Posterior cingulate gyrus (tissue), 11 donors: ENCODE results near the gene CRMP1.

ENCODE experiments used
- DNase-seq, 10 donors: peaks; one replicate each; pipeline versions ENCODE4 v3.0.0 to v3.0.0-alpha.2; 2020 to 2021; ENCODE audit warnings: mixed read lengths in 3 of 10
- intact Hi-C: fragments of 100-400 bp; cut with DNase I; formaldehyde crosslinking; loops from one replicate; pipeline ENCODE4 v1.15.1; 2023

The CRMP1 gene

DNA sequence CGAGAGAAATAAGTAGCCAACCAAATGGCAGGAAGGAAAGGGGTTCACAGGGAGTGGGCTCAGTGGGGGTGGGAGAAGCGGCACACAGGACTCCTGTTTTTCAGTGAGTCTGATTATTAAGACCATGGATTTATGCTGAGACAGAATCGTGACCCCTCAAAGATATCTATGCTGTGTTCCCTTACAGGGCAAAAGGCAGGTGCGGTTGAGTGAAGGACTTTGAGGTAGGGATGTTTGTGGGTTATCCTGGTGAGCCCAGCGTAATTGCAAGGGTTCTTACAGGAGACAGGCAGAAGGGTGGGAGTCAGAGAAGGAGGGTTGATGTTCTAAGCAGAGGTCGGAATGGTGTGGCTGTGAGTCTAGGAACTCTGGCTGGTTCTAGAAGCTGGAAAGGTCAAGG is 108.9 kb downstream of the CRMP1 start:
- intact Hi-C loops: no loop called here
- DNase-seq: no peak

- DNase-seq: no peak
- intact Hi-C loops: no loop called here
These were observed 109.4 kb downstream of the CRMP1 start for GRCh38 chr4:5783486-5783885.

DNA sequence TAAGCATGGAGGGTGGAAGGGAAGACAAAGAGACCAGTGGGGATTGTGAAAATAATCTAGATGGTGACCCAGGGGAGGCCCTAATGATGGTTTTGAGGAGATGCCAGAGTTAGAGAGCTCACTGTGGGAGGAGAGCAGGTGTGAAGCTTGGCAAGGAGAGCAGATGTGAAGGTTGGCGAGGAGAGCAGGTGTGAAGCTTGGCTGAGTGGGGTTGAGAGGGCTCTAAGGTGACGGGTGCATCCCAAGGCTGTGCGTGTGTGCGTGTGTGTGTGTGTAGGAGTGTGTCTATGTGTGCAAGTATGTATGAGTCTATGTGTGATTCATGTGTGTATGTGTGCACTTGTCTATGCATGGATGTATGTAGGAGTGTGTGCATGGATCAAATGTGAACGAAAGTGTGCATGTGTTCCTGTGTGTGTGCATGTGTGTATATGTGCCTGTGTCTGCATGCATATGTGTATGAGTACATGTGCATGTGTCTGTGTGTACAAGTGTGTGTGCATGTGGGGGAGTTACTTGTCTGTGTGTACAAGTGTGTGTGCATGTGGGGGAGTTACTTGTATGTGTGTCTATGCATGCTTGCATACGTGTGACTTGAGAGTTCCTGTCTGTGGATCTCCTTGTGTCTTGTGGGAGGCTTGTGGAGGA is 109.9 kb downstream of the CRMP1 start:
- intact Hi-C loops: no loop called here
- DNase-seq: no peak

DNA sequence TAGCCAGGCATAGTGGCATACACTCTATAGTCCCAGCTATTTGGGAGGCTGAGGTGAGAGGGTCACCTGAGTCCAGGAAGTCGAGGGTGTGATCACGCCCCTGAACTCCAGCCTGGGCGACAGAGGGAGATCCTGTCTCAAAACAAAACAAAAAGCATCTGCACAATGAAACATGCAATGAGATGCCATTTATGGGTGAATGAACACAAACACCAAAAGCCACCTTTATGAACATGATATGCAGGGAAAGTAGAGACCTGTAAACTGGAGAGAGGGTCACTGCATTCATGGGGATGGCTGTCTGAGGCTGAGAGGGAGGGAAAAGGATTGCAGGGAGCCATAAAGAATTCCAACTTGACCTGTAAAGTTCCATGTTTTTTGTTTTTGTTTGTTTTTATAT is 111.2 kb downstream of the CRMP1 start:
- DNase-seq: no peak
- intact Hi-C loops: no loop called here

- intact Hi-C loops: no loop called here
- DNase-seq: no peak
These were observed 111.9 kb downstream of the CRMP1 start for GRCh38 chr4:5780831-5781480.

- intact Hi-C loops: no loop called here
- DNase-seq: no peak
These were observed 116.4 kb downstream of the CRMP1 start for GRCh38 chr4:5776510-5776909.

GRCh38 chr4:5774416-5775036 is 118.4 kb downstream of the CRMP1 start:
- DNase-seq: no peak

GRCh38 chr4:5773271-5773555 is 119.7 kb downstream of the CRMP1 start:
- no peak for DNase-seq
- intact Hi-C loops: no loop called here

More at GRCh38 chr4:5774416-5775036, 118.4 kb downstream of the CRMP1 start:
- intact Hi-C loops: no loop called here

DNA sequence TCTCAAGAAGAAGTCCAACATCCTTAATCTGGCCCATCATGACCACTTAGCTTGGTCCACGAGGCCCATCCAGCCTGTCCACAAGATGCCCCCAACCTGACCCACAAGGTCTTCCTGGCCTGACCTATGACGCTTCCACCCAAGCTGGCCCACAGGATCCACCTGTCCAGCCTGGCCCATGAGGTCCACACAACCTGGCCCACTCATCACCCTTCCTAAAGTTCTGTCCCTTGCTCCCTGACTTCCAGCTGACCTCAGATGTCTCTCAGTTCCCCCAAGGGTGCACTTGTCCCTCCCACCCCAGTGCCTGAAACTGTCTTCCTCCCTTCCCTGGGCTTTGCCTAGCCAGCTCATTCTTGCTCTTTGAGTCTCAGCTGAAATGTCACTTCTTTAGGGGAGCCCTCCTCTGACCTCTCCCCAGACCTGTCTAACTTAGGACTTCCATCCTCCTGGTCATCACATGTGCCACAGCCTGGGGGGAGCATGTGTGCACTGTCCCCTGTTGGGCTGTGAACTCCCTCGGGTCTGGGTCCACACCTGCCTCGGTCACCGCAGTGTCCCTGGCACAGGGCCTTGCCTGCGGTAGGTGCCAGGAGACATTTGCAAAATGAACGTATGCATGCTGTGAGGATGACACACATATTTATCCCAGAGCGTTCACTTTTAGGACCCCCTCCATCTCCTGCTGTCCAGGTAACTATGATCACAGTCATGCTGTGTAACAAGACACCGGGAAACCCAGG is 120.2 kb downstream of the CRMP1 start:
- intact Hi-C loops: no loop called here
- DNase-seq: peak in 1 of 10 donors; percentile 57
